Activated CD8-positive, alpha-beta T cell treated with anti-CD3 and anti-CD28 coated beads for 36 hours (primary cell): ENCODE data around the gene ADAM11. TPM values are rescaled to one million over a fixed set of nuclear protein-coding genes. Genes with fewer than 3 reads are reported as not detected.
"Not testable (repeated sequence)": the region's sequence is repeated elsewhere in the genome, so short reads cannot be mapped to it uniquely, and the experiment has no call there.

Experiments
- ATAC-seq: fragments of 200-7000 bp; cut with Tn5 transposase; one replicate; pipeline ENCODE4 v1.10.0; 2021; ENCODE audit warnings: mild to moderate bottlenecking, moderate library complexity
- CTCF ChIA-PET: fragments of 350-600 bp; sonication (Branson Sonifier 250); formaldehyde crosslinking; loops from one replicate; lab custom pipeline; 2021; ENCODE audit warnings: antibody characterized with exemption; lab: Charles Lee
- POLR2A ChIA-PET: fragments of 350-600 bp; sonication (Branson Sonifier 250); formaldehyde crosslinking; loops from one replicate; lab custom pipeline; 2021; ENCODE audit warnings: antibody characterized with exemption; lab: Charles Lee
- DNase-seq: peaks from one replicate; pipeline ENCODE4 v3.0.0-alpha.2; 2020
- H3K27ac Mint-ChIP-seq: one replicate; pipeline ENCODE4 v1.8.0; 2021; ENCODE audit warnings: mild to moderate bottlenecking, mixed read lengths
- H3K27me3 Mint-ChIP-seq: one replicate; pipeline ENCODE4 v1.8.0; 2021; ENCODE audit warnings: mixed read lengths
- H3K36me3 Mint-ChIP-seq: one replicate; pipeline ENCODE4 v1.8.0; 2021; ENCODE audit warnings: low read depth, mixed read lengths
- H3K4me1 Mint-ChIP-seq: one replicate; pipeline ENCODE4 v1.8.0; 2021; ENCODE audit warnings: low read depth, mixed read lengths
- H3K4me3 Mint-ChIP-seq: one replicate; pipeline ENCODE4 v1.8.0; 2021; ENCODE audit warnings: mild to moderate bottlenecking, moderate library complexity, mixed read lengths
- H3K9me3 Mint-ChIP-seq: one replicate; pipeline ENCODE4 v1.8.0; 2021; ENCODE audit warnings: mixed read lengths
- CTCF ChIP-seq: fragments of 200-600 bp; IDR thresholded peaks from one replicate; pipeline ENCODE4 v1.8.0; 2022; ENCODE audit warnings: antibody characterized with exemption, mild to moderate bottlenecking
- intact Hi-C: fragments of 100-400 bp; cut with micrococcal nuclease; formaldehyde crosslinking; loops from one replicate; pipeline ENCODE4 v1.10.0; 2022
- total RNA-seq, 2 experiments: library from RNA; stranded (reverse); gene quantifications; one replicate each; pipeline ENCODE4 v1.2.3, GENCODE V29; 2021

Gene ADAM11
- total RNA-seq, 2 experiments from 2014 or later = 0.07 to 0.27 TPM

GRCh38 chr17:44807093-44807816 is 48.5 kb downstream of the ADAM11 start:
- Mint-ChIP-seq H3K36me3 (peaks cover 4% of the 10 kb centered on the region), H3K27ac (no peak overlapping the region), H3K27me3 (peaks cover 1% of the 10 kb centered on the region), H3K4me1 (no peaks in the 10 kb centered on the region), H3K9me3 (no peaks in the 10 kb centered on the region), H3K4me3 (no peak overlapping the region)
- intact Hi-C loops = no loop called here
- ChIA-PET CTCF (interaction anchor here (1.0 kb wide), 2 partner anchors 22 to 29 kb away, joined by 3 read pairs; no protein-coding TSS in a partner anchor), POLR2A (no interaction called here)
- ATAC-seq (no peak), DNase-seq (no peak)
- TF ChIP-seq CTCF = no peak

- no peaks in the 10 kb centered on the region for H3K4me1 Mint-ChIP-seq
- ATAC-seq = no peak
- H3K36me3 Mint-ChIP-seq = peaks cover 4% of the 10 kb centered on the region
- no peak for DNase-seq
- CTCF ChIA-PET = interaction anchor here (1.0 kb wide), 2 partner anchors 21 to 30 kb away, joined by 3 read pairs; no protein-coding TSS in a partner anchor
- POLR2A ChIA-PET = interaction anchor here (1.7 kb wide), 1 partner anchor 10 kb away, joined by 3 read pairs; no protein-coding TSS in a partner anchor
- no peak for TF ChIP-seq CTCF
- H3K27ac Mint-ChIP-seq = no peak overlapping the region
- H3K27me3 Mint-ChIP-seq = peaks cover 1% of the 10 kb centered on the region
- H3K4me3 Mint-ChIP-seq = no peak overlapping the region
- no peaks in the 10 kb centered on the region for H3K9me3 Mint-ChIP-seq
- intact Hi-C loops = no loop called here
Measured at GRCh38 chr17:44807817-44808155, 49.0 kb downstream of the ADAM11 start.

GRCh38 chr17:44808156-44808555 is 49.4 kb downstream of the ADAM11 start:
- no peak for TF ChIP-seq CTCF
- DNase-seq (no peak), ATAC-seq (no peak)
- Mint-ChIP-seq H3K4me3 (no peak overlapping the region), H3K27ac (no peak overlapping the region), H3K27me3 (peaks cover 1% of the 10 kb centered on the region), H3K9me3 (no peaks in the 10 kb centered on the region), H3K4me1 (no peaks in the 10 kb centered on the region), H3K36me3 (peaks cover 4% of the 10 kb centered on the region)
- ChIA-PET POLR2A (interaction anchor here (1.7 kb wide), 1 partner anchor 11 kb away, joined by 3 read pairs; no protein-coding TSS in a partner anchor), CTCF (interaction anchor here (1.0 to 1.4 kb wide), 3 partner anchors 10 to 30 kb away, joined by 3 to 4 read pairs (median 3); no protein-coding TSS in a partner anchor)
- intact Hi-C loops = no loop called here

GRCh38 chr17:44808656-44809388 is 50.0 kb downstream of the ADAM11 start:
- H3K4me3 Mint-ChIP-seq, H3K4me1 Mint-ChIP-seq, ATAC-seq, H3K27me3 Mint-ChIP-seq, H3K27ac Mint-ChIP-seq, H3K36me3 Mint-ChIP-seq, H3K9me3 Mint-ChIP-seq, intact Hi-C loops, DNase-seq: not testable (repeated sequence)
- ChIA-PET POLR2A (interaction anchor here (1.7 kb wide), 1 partner anchor 12 kb away, joined by 3 read pairs; no protein-coding TSS in a partner anchor), CTCF (interaction anchor here (1.4 kb wide), 1 partner anchor 10 kb away, joined by 4 read pairs; no protein-coding TSS in a partner anchor)

- ATAC-seq (no peak), DNase-seq (no peak)
- Mint-ChIP-seq H3K27me3 (peaks cover 1% of the 10 kb centered on the region), H3K27ac (no peak overlapping the region), H3K9me3 (no peaks in the 10 kb centered on the region), H3K36me3 (no peaks in the 10 kb centered on the region), H3K4me3 (no peak overlapping the region), H3K4me1 (no peaks in the 10 kb centered on the region)
- intact Hi-C loops = no loop called here
- ChIA-PET CTCF (no interaction called here), POLR2A (interaction anchor here (0.9 kb wide), 1 partner anchor 31 kb away, joined by 4 read pairs; no protein-coding TSS in a partner anchor)
- no peak for TF ChIP-seq CTCF
Measured at GRCh38 chr17:44812263-44812662, 53.5 kb downstream of the ADAM11 start.

- H3K4me1 Mint-ChIP-seq, intact Hi-C loops, H3K36me3 Mint-ChIP-seq, DNase-seq, H3K4me3 Mint-ChIP-seq, POLR2A ChIA-PET, H3K27me3 Mint-ChIP-seq, ATAC-seq, H3K9me3 Mint-ChIP-seq, H3K27ac Mint-ChIP-seq: not testable (repeated sequence)
- CTCF ChIA-PET = interaction anchor here (0.9 kb wide), 1 partner anchor 39 kb away, joined by 3 read pairs; no protein-coding TSS in a partner anchor
Measured at GRCh38 chr17:44818508-44818907, 59.7 kb downstream of the ADAM11 start.
